Measurements from ENCODE around the gene LRP8. TPM values are rescaled to one million over a fixed set of nuclear protein-coding genes. Genes with fewer than 3 reads are reported as not detected.

Gene LRP8
- total RNA-seq, 1 experiment from 2014 or later, result 28.6 TPM

- in situ Hi-C loops (cut with HindIII; ENCODE audit: low pct_unique_long_range_greater_than_20kb, low sequenced_read_pairs), result no loop called here
- peak; percentile 67 for DNase-seq (ENCODE audit: low read depth, low spot score)
These were observed 46.7 kb downstream of the LRP8 start for GRCh38 chr1:53281133-53281532.

DNA sequence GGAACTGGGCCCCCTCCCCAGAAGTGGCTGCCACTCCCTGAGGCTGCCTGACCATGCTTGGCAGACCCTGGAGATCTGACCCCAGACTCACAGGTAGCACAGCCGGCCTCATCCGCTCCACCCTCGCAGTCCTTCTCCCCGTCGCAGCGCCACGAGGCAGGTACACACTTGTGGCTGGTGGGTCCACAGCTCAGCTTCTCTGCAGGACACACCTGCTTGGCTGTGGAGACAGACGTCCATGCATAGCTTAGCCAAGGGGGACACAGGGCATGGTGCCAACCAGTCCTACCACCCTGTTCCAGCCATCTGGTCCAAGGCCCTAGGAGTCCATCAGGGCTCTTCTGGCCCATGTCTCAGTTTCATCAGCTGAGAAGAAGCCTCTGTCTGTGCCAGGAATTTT is 47.4 kb downstream of the LRP8 start:
- in situ Hi-C loops (cut with HindIII; ENCODE audit: low pct_unique_long_range_greater_than_20kb, low sequenced_read_pairs), result no loop called here
- no peak for DNase-seq (ENCODE audit: low read depth, low spot score)

DNA sequence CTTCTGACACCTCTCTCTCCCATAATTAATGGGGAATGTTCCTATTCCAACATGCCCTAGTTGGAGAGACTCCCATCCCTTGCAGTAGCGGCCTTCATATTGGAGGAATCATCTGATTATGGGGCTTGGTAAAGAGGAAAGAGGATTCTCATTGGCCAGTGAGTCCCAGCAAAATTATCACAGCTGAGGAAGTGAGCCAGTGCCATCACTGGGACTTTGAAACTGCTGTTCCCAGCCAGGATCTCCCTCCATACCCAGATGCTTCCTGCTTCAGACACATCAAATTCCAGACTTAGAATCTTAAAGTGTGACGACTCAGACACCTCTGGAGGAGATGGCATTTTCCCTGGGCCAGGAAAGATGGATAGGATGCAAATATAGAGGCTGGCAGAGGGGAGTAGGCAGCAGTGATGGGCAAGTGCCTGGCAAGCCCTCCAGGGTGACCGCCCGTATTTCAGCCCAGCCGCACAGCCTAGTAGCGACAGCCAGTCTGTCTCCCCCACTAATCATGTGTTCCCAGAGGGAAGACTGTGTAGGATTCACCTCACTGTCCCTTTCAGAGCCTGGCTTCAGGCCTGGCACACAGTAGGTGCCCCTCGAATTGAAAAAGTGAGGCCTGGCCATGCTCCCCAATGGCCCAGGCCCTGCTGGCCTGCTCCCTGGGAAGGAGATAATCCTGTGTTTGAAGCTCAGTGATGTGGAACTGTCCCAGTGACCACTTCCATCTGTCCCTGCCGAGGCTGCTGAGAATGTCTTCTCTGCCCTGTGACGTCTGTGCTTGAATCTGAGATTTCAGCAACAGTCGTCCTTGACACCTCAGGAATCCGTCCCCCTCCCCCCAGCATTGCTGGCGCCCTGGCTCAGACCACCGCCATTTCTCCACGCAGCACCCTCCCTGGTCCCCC is 48.3 kb downstream of the LRP8 start:
- in situ Hi-C loops (cut with HindIII; ENCODE audit: low pct_unique_long_range_greater_than_20kb, low sequenced_read_pairs), result no loop called here
- DNase-seq (ENCODE audit: low read depth, low spot score), result no peak

DNA sequence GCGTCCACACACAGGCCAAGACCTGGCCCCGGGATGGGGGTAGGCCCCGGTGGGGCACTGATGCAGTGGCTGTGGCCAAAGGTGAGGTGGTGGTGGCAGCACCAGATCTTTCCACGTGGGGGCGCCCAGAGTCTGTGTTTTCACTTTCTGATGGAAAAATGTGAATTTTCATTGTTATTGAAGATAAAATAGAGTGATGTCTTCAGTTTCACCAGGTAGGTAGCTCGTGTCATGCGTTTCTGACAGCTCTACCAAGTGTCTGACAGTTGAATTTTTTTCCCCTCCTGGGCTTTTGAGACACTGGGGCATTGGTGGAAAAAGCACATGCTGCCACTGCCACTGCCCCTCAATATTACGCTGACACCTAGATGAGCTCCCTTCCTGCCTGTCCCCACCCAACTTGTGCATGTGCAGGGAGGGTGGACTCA is 49.6 kb downstream of the LRP8 start:
- in situ Hi-C loops (cut with HindIII; ENCODE audit: low pct_unique_long_range_greater_than_20kb, low sequenced_read_pairs), result no loop called here
- peak; percentile 39 for DNase-seq (ENCODE audit: low read depth, low spot score)

DNA sequence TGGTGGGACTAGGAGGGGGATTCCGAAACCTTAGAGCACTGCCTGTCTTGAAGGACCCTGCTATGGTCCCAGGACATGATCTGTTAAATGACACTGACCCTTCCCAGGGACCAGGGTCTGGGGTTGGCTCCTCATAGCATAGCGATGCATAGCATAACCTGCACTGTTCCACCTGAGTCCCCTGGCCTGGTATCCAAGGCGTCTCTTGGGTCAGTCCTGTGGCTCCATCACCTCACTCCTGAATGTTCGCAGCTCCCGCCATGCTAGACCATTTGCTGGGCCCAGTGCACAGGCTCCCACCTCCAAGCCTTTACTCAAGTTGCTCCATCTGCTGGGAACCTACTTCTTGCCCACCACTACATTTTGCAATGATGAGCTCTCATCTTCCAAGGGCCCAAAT is 50.5 kb downstream of the LRP8 start:
- in situ Hi-C loops (cut with HindIII; ENCODE audit: low pct_unique_long_range_greater_than_20kb, low sequenced_read_pairs), result no loop called here
- no peak for DNase-seq (ENCODE audit: low read depth, low spot score)

- in situ Hi-C loops (cut with HindIII; ENCODE audit: low pct_unique_long_range_greater_than_20kb, low sequenced_read_pairs), result no loop called here
- DNase-seq (ENCODE audit: low read depth, low spot score), result no peak
These were observed 51.0 kb downstream of the LRP8 start for GRCh38 chr1:53276902-53277281.

- DNase-seq (ENCODE audit: low read depth, low spot score), result no peak
- in situ Hi-C loops (cut with HindIII; ENCODE audit: low pct_unique_long_range_greater_than_20kb, low sequenced_read_pairs), result no loop called here
These were observed 51.5 kb downstream of the LRP8 start for GRCh38 chr1:53276153-53276901.

DNA sequence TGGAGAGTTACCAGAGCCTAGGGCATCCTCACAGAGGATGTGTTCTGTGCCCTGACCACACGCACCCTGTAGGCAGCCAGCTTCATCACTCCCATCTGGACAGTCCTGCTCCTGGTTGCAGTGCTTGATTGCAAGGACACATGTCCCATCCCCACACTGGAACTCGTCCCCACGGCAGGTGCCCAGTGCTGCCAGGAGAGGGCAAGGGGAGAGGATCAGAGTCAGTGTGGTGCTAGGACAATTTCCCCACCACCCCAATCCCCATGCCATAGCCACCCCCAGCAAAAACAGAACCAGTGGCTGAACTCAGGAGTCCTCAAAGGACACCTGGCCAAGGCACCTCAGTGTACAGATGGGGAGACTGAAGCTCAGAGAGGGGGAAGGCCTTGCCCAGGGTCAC is 52.3 kb downstream of the LRP8 start:
- no peak for DNase-seq (ENCODE audit: low read depth, low spot score)
- in situ Hi-C loops (cut with HindIII; ENCODE audit: low pct_unique_long_range_greater_than_20kb, low sequenced_read_pairs), result no loop called here

- DNase-seq (ENCODE audit: low read depth, low spot score), result no peak
- in situ Hi-C loops (cut with HindIII; ENCODE audit: low pct_unique_long_range_greater_than_20kb, low sequenced_read_pairs), result no loop called here
These were observed 53.2 kb downstream of the LRP8 start for GRCh38 chr1:53274541-53275185.

- DNase-seq (ENCODE audit: low read depth, low spot score), result no peak
- in situ Hi-C loops (cut with HindIII; ENCODE audit: low pct_unique_long_range_greater_than_20kb, low sequenced_read_pairs), result no loop called here
These were observed 53.8 kb downstream of the LRP8 start for GRCh38 chr1:53274026-53274425.

GRCh38 chr1:53273526-53273925 is 54.3 kb downstream of the LRP8 start:
- in situ Hi-C loops (cut with HindIII; ENCODE audit: low pct_unique_long_range_greater_than_20kb, low sequenced_read_pairs), result no loop called here
- no peak for DNase-seq (ENCODE audit: low read depth, low spot score)

DNA sequence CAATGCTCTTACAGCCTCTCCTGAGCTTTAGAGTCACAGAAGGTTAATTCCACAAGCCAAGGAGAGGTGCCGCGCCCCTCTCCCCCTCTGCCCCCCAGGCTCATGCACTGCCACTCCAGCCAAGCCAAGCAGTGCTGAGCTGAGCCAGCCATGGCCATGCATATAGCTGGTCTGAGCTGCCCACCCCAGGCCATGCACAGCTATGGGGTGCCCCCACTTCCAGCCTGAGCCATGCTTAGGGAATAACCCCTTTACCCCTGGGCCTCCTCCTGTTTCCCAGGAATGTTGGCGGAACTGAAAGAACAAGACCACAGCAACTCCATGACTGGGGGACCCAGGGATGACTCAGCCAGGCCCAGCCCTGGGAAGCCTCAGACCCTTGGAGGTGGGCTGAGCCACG is 55.5 kb downstream of the LRP8 start:
- in situ Hi-C loops (cut with HindIII; ENCODE audit: low pct_unique_long_range_greater_than_20kb, low sequenced_read_pairs), result no loop called here
- DNase-seq (ENCODE audit: low read depth, low spot score), result no peak

DNA sequence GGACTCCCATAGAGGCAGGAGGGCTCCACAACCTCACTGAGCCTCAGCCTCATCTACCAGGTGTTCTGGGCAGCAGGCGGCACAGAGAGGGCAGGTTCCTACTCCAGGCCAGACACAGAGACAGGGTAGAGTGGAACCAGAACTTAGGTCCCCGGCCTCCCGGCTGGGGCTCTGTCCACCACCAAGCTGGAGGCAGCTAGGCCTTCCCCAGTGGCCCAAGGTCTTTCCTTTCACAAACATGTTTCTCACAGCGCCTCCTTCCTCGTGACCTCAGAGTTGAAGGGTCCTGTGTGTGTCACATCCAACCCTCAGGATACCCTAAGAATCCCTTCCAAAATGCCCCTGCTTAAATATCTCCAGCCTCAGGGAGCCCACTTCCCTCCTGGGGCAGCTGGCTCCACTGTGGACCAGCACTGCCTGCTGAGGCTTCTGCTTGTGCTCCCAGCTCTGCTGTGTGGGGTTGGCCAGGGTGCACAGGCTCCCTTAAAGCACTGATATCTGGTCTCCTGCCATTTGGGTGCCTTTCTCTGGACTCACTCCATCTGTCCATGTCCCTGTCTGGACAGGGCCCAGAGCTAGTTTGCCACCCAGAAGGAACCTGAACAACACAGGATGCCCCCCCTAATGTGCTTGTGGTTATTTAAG is 56.3 kb downstream of the LRP8 start:
- in situ Hi-C loops (cut with HindIII; ENCODE audit: low pct_unique_long_range_greater_than_20kb, low sequenced_read_pairs), result no loop called here

DNA sequence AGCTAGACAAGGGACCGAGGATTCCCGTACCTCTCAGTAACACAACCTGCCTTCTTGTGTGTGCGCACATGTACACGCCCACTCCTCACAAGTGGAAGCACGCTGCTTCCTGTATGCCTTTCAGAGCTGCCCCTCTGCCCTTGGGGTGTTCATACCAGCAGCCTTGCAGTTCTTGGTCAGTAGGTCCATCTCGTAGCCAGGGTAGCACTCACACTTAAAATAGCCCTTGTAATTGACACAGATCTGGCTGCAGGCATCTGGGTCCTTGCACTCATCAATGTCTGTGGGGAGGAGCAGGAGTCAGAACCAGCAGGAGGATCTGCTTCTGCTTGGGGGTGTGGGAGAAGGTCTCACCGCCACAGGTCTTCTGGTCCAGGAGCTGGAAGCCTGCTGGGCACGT is 57.0 kb downstream of the LRP8 start:
- no peak for DNase-seq (ENCODE audit: low read depth, low spot score)
- in situ Hi-C loops (cut with HindIII; ENCODE audit: low pct_unique_long_range_greater_than_20kb, low sequenced_read_pairs), result no loop called here

More for the DNA sequence above, 56.3 kb downstream of the LRP8 start:
- DNase-seq (ENCODE audit: low read depth, low spot score), result no peak

DNA sequence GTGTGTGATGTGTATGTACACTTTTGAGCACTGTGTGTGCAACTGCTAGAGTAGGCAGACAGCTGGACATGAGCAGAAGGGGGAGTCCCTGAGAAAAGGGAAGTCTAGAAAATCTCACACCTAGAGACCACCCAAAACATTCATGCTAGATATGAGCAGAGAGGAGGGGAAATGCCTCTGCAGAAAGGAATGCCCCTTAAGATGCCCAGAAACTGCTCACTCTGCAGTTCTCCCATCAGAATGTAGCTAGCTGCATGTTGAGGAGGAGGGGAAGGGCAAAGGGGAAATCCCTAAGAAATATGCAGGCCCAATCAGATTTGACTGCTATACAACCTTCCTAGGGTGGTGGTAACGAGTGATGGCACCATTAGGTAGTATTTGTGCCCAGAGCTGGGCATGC is 57.8 kb downstream of the LRP8 start:
- in situ Hi-C loops (cut with HindIII; ENCODE audit: low pct_unique_long_range_greater_than_20kb, low sequenced_read_pairs), result no loop called here
- no peak for DNase-seq (ENCODE audit: low read depth, low spot score)

DNA sequence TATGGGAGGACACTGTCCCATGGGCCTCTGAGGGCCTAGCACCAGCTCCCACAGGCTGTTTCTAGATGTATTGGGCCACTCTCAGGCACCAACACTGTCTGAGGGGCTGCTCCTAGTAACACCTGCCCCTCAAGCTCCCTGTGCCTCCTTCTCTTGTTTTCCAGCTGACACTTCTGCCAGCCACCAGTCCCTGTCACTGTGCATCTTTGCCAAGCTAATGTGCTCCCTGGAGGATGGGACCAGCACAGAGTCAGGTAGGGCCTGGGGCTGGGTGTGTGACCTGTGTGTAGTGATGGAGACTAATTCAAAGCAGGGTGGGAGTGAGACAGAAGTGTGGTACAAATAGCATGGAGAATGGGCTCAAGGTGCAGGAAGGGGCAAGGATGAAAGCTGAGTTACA is 60.1 kb downstream of the LRP8 start:
- DNase-seq (ENCODE audit: low read depth, low spot score), result no peak
- in situ Hi-C loops (cut with HindIII; ENCODE audit: low pct_unique_long_range_greater_than_20kb, low sequenced_read_pairs), result no loop called here

DNA sequence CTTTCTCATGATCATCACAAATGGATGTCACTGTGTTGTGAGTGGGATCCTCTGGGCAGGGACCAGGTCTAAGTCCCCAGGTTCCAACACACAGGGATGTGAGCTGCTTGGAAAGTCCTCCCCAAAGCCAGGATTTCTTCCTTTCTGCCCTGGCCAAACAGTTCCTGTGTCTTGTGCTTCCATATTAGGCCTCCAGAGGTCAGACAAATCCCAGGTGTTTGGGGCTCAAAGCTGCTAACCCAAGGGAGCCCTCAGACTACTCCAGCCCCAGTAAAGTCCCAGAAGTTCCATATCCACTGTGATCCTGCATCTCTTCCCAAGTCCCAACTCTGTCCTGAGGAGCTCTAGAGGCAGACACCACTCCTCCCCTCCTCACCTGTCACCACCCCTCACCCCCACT is 61.8 kb downstream of the LRP8 start:
- in situ Hi-C loops (cut with HindIII; ENCODE audit: low pct_unique_long_range_greater_than_20kb, low sequenced_read_pairs), result no loop called here
- peak; percentile 22 for DNase-seq (ENCODE audit: low read depth, low spot score)

DNA sequence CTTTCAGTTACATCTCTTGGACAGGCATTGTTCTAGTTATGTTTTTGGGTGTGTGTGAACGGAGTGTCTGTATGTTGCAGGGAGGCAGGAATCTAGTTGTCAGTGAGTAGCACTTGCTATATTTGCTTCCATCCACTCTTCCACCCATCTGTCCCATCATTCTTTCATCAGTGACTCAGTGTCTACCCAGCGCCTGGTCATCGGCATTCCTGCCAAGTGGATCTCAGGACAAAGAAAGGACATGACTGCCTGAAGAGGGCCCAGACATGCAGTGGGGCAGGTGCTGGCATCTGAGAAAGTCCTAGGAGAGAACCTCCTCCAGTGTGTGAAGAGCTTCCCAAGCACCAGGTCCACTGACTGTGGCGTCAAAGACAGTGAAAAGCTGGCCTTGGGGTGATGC is 62.3 kb downstream of the LRP8 start:
- in situ Hi-C loops (cut with HindIII; ENCODE audit: low pct_unique_long_range_greater_than_20kb, low sequenced_read_pairs), result no loop called here
- DNase-seq (ENCODE audit: low read depth, low spot score), result no peak
